ENCODE data around the gene S100A6.
"Not testable (repeated sequence)": the region's sequence is repeated elsewhere in the genome, so short reads cannot be mapped to it uniquely, and the experiment has no call there.

The S100A6 gene

GRCh38 chr1:153577624-153578051 is 41.8 kb upstream of the S100A6 start:
- H3K27ac ChIP-seq (ENCODE audit: insufficient read depth in 1 of 2, low read depth in 1 of 2, low read length in 2 of 2, poor library complexity in 1 of 2, severe bottlenecking in 2 of 2): no peak overlapping the region
- H3K9me3 ChIP-seq (ENCODE audit: control extremely low read depth in 1 of 5, control insufficient read depth in 4 of 5, insufficient read depth in 2 of 5, low read depth in 1 of 5, low read length in 4 of 5): no peaks in the 10 kb centered on the region
- H3K27me3 ChIP-seq (replicated peaks in 2 of 5; ENCODE audit: control insufficient read depth in 4 of 5, insufficient read depth in 5 of 5, low read length in 4 of 5): peaks cover 0 to 8% (median 0%) of the 10 kb centered on the region in 5 experiments
- ChIA-PET CTCF (interaction anchor here (0.8 to 3.1 kb wide), 15 partner anchors 8 to 67 kb away, joined by 3 to 22 read pairs (median 4); partner anchors contain the start of genes S100A13 and S100A14), POLR2A (no interaction called here)
- DNase-seq: no peak
- WGBS (ENCODE audit: insufficient coverage): 87% methylated on average over 7 of the region's 9 CpGs
- no peak overlapping the region for H3K4me3 ChIP-seq (ENCODE audit: control insufficient read depth in 1 of 7, extremely low read depth in 1 of 7, insufficient read depth in 4 of 7, low read depth in 2 of 7, low read length in 6 of 7)
- peaks cover 6 to 13% (median 10%) of the 10 kb centered on the region in 4 experiments for H3K4me1 ChIP-seq (ENCODE audit: control extremely low read depth in 1 of 4, control insufficient read depth in 4 of 4, insufficient read depth in 4 of 4, low read length in 3 of 4)
- no peaks in the 10 kb centered on the region for H3K36me3 ChIP-seq (ENCODE audit: control insufficient read depth in 4 of 4, insufficient read depth in 4 of 4, low read length in 3 of 4)

- peaks cover 0 to 8% (median 0%) of the 10 kb centered on the region in 5 experiments for H3K27me3 ChIP-seq (replicated peaks in 2 of 5; ENCODE audit: control insufficient read depth in 4 of 5, insufficient read depth in 5 of 5, low read length in 4 of 5)
- H3K4me3 ChIP-seq (ENCODE audit: control insufficient read depth in 1 of 7, extremely low read depth in 1 of 7, insufficient read depth in 4 of 7, low read depth in 2 of 7, low read length in 6 of 7): no peak overlapping the region
- WGBS (ENCODE audit: insufficient coverage): 44% methylated on average over 4 of the region's 4 CpGs
- no peaks in the 10 kb centered on the region for H3K9me3 ChIP-seq (ENCODE audit: control extremely low read depth in 1 of 5, control insufficient read depth in 4 of 5, insufficient read depth in 2 of 5, low read depth in 1 of 5, low read length in 4 of 5)
- no peak overlapping the region for H3K27ac ChIP-seq (ENCODE audit: insufficient read depth in 1 of 2, low read depth in 1 of 2, low read length in 2 of 2, poor library complexity in 1 of 2, severe bottlenecking in 2 of 2)
- ChIA-PET CTCF (interaction anchor here (0.9 to 3.1 kb wide), 15 partner anchors 9 to 95 kb away, joined by 3 to 22 read pairs (median 4); partner anchors contain the start of genes S100A13 and S100A14), POLR2A (no interaction called here)
- DNase-seq: peak in 2 of 3 donors; percentile 24 to 37
- H3K4me1 ChIP-seq (ENCODE audit: control extremely low read depth in 1 of 4, control insufficient read depth in 4 of 4, insufficient read depth in 4 of 4, low read length in 3 of 4): peaks cover 7 to 15% (median 12%) of the 10 kb centered on the region in 4 experiments
- H3K36me3 ChIP-seq (ENCODE audit: control insufficient read depth in 4 of 4, insufficient read depth in 4 of 4, low read length in 3 of 4): no peaks in the 10 kb centered on the region
These were observed 41.3 kb upstream of the S100A6 start for GRCh38 chr1:153577138-153577537.

GRCh38 chr1:153575497-153575896 is 39.7 kb upstream of the S100A6 start:
- CTCF ChIA-PET: interaction anchor here (1.3 to 3.1 kb wide), 3 partner anchors 21 to 51 kb away, joined by 5 to 22 read pairs (median 10); partner anchors contain the start of gene S100A13
- H3K27me3 ChIP-seq (replicated peaks in 2 of 5; ENCODE audit: control insufficient read depth in 4 of 5, insufficient read depth in 5 of 5, low read length in 4 of 5); H3K9me3 ChIP-seq (ENCODE audit: control extremely low read depth in 1 of 5, control insufficient read depth in 4 of 5, insufficient read depth in 2 of 5, low read depth in 1 of 5, low read length in 4 of 5); H3K36me3 ChIP-seq (ENCODE audit: control insufficient read depth in 4 of 4, insufficient read depth in 4 of 4, low read length in 3 of 4); H3K4me3 ChIP-seq (ENCODE audit: control insufficient read depth in 1 of 7, extremely low read depth in 1 of 7, insufficient read depth in 4 of 7, low read depth in 2 of 7, low read length in 6 of 7); POLR2A ChIA-PET; H3K27ac ChIP-seq (ENCODE audit: insufficient read depth in 1 of 2, low read depth in 1 of 2, low read length in 2 of 2, poor library complexity in 1 of 2, severe bottlenecking in 2 of 2); DNase-seq: not testable (repeated sequence)
- 100% methylated on average over 1 of the region's 10 CpGs for WGBS (ENCODE audit: insufficient coverage)
- peaks cover 7 to 19% (median 12%) of the 10 kb centered on the region in 4 experiments for H3K4me1 ChIP-seq (ENCODE audit: control extremely low read depth in 1 of 4, control insufficient read depth in 4 of 4, insufficient read depth in 4 of 4, low read length in 3 of 4)

- H3K27ac ChIP-seq (ENCODE audit: insufficient read depth in 1 of 2, low read depth in 1 of 2, low read length in 2 of 2, poor library complexity in 1 of 2, severe bottlenecking in 2 of 2); H3K27me3 ChIP-seq (replicated peaks in 2 of 5; ENCODE audit: control insufficient read depth in 4 of 5, insufficient read depth in 5 of 5, low read length in 4 of 5); H3K9me3 ChIP-seq (ENCODE audit: control extremely low read depth in 1 of 5, control insufficient read depth in 4 of 5, insufficient read depth in 2 of 5, low read depth in 1 of 5, low read length in 4 of 5); DNase-seq; H3K36me3 ChIP-seq (ENCODE audit: control insufficient read depth in 4 of 4, insufficient read depth in 4 of 4, low read length in 3 of 4); H3K4me3 ChIP-seq (ENCODE audit: control insufficient read depth in 1 of 7, extremely low read depth in 1 of 7, insufficient read depth in 4 of 7, low read depth in 2 of 7, low read length in 6 of 7); POLR2A ChIA-PET: not testable (repeated sequence)
- H3K4me1 ChIP-seq (ENCODE audit: control extremely low read depth in 1 of 4, control insufficient read depth in 4 of 4, insufficient read depth in 4 of 4, low read length in 3 of 4): peaks cover 7 to 19% (median 12%) of the 10 kb centered on the region in 4 experiments
- 99% methylated on average over 12 of the region's 35 CpGs for WGBS (ENCODE audit: insufficient coverage)
- CTCF ChIA-PET: interaction anchor here (1.3 to 1.6 kb wide), 2 partner anchors 21 to 51 kb away, joined by 5 to 10 read pairs; partner anchors contain the start of gene S100A13
These were observed 39.3 kb upstream of the S100A6 start for GRCh38 chr1:153575081-153575491.

- CTCF ChIA-PET: interaction anchor here (0.8 to 7.5 kb wide), 19 partner anchors 10 to 416 kb away, joined by 3 to 262 read pairs (median 8); partner anchors contain the start of genes S100A1, S100A13, S100A14 and S100A16
- POLR2A ChIA-PET: interaction anchor here (1.0 to 1.9 kb wide), 3 partner anchors 25 to 45 kb away, joined by 3 to 6 read pairs (median 4); partner anchors contain the start of gene S100A14
These were observed 37.6 kb upstream of the S100A6 start for GRCh38 chr1:153573351-153573750.

GRCh38 chr1:153572569-153573015 is 36.8 kb upstream of the S100A6 start:
- peak; percentile 79 to 80 (median 79) for DNase-seq
- H3K27ac ChIP-seq (ENCODE audit: insufficient read depth in 1 of 2, low read depth in 1 of 2, low read length in 2 of 2, poor library complexity in 1 of 2, severe bottlenecking in 2 of 2): no peak overlapping the region
- H3K36me3 ChIP-seq (ENCODE audit: control insufficient read depth in 4 of 4, insufficient read depth in 4 of 4, low read length in 3 of 4): no peaks in the 10 kb centered on the region
- CTCF ChIA-PET: interaction anchor here (0.8 to 7.5 kb wide), 39 partner anchors 9 to 417 kb away, joined by 3 to 262 read pairs (median 6); partner anchors contain the start of genes CHTOP, S100A1, S100A13 and S100A14
- POLR2A ChIA-PET: interaction anchor here (1.0 to 1.9 kb wide), 3 partner anchors 26 to 46 kb away, joined by 3 to 6 read pairs (median 4); partner anchors contain the start of gene S100A14
- peaks cover 0 to 1% (median 0%) of the 10 kb centered on the region in 5 experiments for H3K27me3 ChIP-seq (replicated peaks in 2 of 5; ENCODE audit: control insufficient read depth in 4 of 5, insufficient read depth in 5 of 5, low read length in 4 of 5)
- H3K4me1 ChIP-seq (ENCODE audit: control extremely low read depth in 1 of 4, control insufficient read depth in 4 of 4, insufficient read depth in 4 of 4, low read length in 3 of 4): peaks cover 7 to 33% (median 23%) of the 10 kb centered on the region in 4 experiments
- peak overlapping the region in 1 of 7 experiments; percentile 18 for H3K4me3 ChIP-seq (ENCODE audit: control insufficient read depth in 1 of 7, extremely low read depth in 1 of 7, insufficient read depth in 4 of 7, low read depth in 2 of 7, low read length in 6 of 7)
- 0% methylated on average over 3 of the region's 3 CpGs for WGBS (ENCODE audit: insufficient coverage)
- no peaks in the 10 kb centered on the region for H3K9me3 ChIP-seq (ENCODE audit: control extremely low read depth in 1 of 5, control insufficient read depth in 4 of 5, insufficient read depth in 2 of 5, low read depth in 1 of 5, low read length in 4 of 5)

More at GRCh38 chr1:153573351-153573750, 37.6 kb upstream of the S100A6 start:
- Histone ChIP-seq H3K27me3 (replicated peaks in 2 of 5; ENCODE audit: control insufficient read depth in 4 of 5, insufficient read depth in 5 of 5, low read length in 4 of 5) (peaks cover 0 to 5% (median 0%) of the 10 kb centered on the region in 5 experiments), H3K4me1 (ENCODE audit: control extremely low read depth in 1 of 4, control insufficient read depth in 4 of 4, insufficient read depth in 4 of 4, low read length in 3 of 4) (peaks cover 7 to 26% (median 17%) of the 10 kb centered on the region in 4 experiments), H3K4me3 (ENCODE audit: control insufficient read depth in 1 of 7, extremely low read depth in 1 of 7, insufficient read depth in 4 of 7, low read depth in 2 of 7, low read length in 6 of 7) (no peak overlapping the region), H3K9me3 (ENCODE audit: control extremely low read depth in 1 of 5, control insufficient read depth in 4 of 5, insufficient read depth in 2 of 5, low read depth in 1 of 5, low read length in 4 of 5) (no peaks in the 10 kb centered on the region), H3K36me3 (ENCODE audit: control insufficient read depth in 4 of 4, insufficient read depth in 4 of 4, low read length in 3 of 4) (no peaks in the 10 kb centered on the region), H3K27ac (ENCODE audit: insufficient read depth in 1 of 2, low read depth in 1 of 2, low read length in 2 of 2, poor library complexity in 1 of 2, severe bottlenecking in 2 of 2) (no peak overlapping the region)
- 70% methylated on average over 2 of the region's 3 CpGs for whole genome bisulfite sequencing (ENCODE audit: insufficient coverage)
- peak in 2 of 3 donors; percentile 50 to 52 for DNase-seq

GRCh38 chr1:153571706-153572105 is 35.9 kb upstream of the S100A6 start:
- ChIA-PET POLR2A (interaction anchor here (1.9 kb wide), 1 partner anchor 46 kb away, joined by 6 read pairs; no protein-coding TSS in a partner anchor), CTCF (interaction anchor here (0.7 to 7.5 kb wide), 38 partner anchors 9 to 417 kb away, joined by 3 to 262 read pairs (median 6); partner anchors contain the start of genes CHTOP, PGLYRP4, S100A1 and S100A13)
- Histone ChIP-seq H3K4me3 (ENCODE audit: control insufficient read depth in 1 of 7, extremely low read depth in 1 of 7, insufficient read depth in 4 of 7, low read depth in 2 of 7, low read length in 6 of 7) (no peak overlapping the region), H3K36me3 (ENCODE audit: control insufficient read depth in 4 of 4, insufficient read depth in 4 of 4, low read length in 3 of 4) (no peaks in the 10 kb centered on the region), H3K9me3 (ENCODE audit: control extremely low read depth in 1 of 5, control insufficient read depth in 4 of 5, insufficient read depth in 2 of 5, low read depth in 1 of 5, low read length in 4 of 5) (no peaks in the 10 kb centered on the region), H3K27me3 (replicated peaks in 2 of 5; ENCODE audit: control insufficient read depth in 4 of 5, insufficient read depth in 5 of 5, low read length in 4 of 5) (no peaks in the 10 kb centered on the region), H3K27ac (ENCODE audit: insufficient read depth in 1 of 2, low read depth in 1 of 2, low read length in 2 of 2, poor library complexity in 1 of 2, severe bottlenecking in 2 of 2) (no peak overlapping the region), H3K4me1 (ENCODE audit: control extremely low read depth in 1 of 4, control insufficient read depth in 4 of 4, insufficient read depth in 4 of 4, low read length in 3 of 4) (peaks cover 10 to 42% (median 28%) of the 10 kb centered on the region in 4 experiments)
- no peak for DNase-seq
- 90% methylated on average over 6 of the region's 7 CpGs for WGBS (ENCODE audit: insufficient coverage)

Data from common myeloid progenitor, CD34-positive (primary cell).